Panc1 (cell line): ENCODE measurements around the gene OR10D3. TPM values are rescaled to one million over a fixed set of nuclear protein-coding genes. Genes with fewer than 3 reads are reported as not detected.

ENCODE experiments used
- ATAC-seq: fragments of 200-7000 bp; cut with Tn5 transposase; 2 replicates; pipeline ENCODE4 v1.9.1; 2020; ENCODE audit warnings: mild to moderate bottlenecking, moderate library complexity
- BruUV-seq: library from RNA; stranded (reverse); fragments of 400-500 nt; replicated peaks from 2 replicates; lab custom pipeline; 2021; lab: Mats Ljungman, UMichigan
- CTCF ChIA-PET: fragments of 300-600 bp; sonication (Branson Sonifier 250); formaldehyde crosslinking; loops from one replicate; lab custom pipeline; 2022; ENCODE audit warnings: antibody characterized with exemption; lab: Charles Lee
- POLR2A ChIA-PET: fragments of 300-600 bp; sonication (Branson Sonifier 250); formaldehyde crosslinking; loops from one replicate; lab custom pipeline; 2022; ENCODE audit warnings: antibody characterized with exemption; lab: Charles Lee
- DNase-seq: peaks from one replicate; pipeline ENCODE4 v3.0.0-alpha.2; 2010; ENCODE audit warnings: low read depth, low spot score
- H3K27ac ChIP-seq: 2 replicates; pipeline ENCODE4 v1.5.1; 2011; ENCODE audit warnings: mild to moderate bottlenecking, low read length, inconsistent platforms
- H3K27me3 ChIP-seq: fragments of 200-500 bp; sonication (Bioruptor generic); 2 replicates; pipeline ENCODE4 v1.6.0; 2014; ENCODE audit warnings: low read length, inconsistent platforms; ENCODE audit not compliant: control insufficient read depth, insufficient read depth
- H3K36me3 ChIP-seq: fragments of 200-500 bp; sonication (Bioruptor generic); 2 replicates; pipeline ENCODE4 v1.5.1; 2014; ENCODE audit warnings: inconsistent platforms, mild to moderate bottlenecking, low read length, moderate library complexity; ENCODE audit not compliant: control insufficient read depth, insufficient read depth
- H3K4me1 ChIP-seq: 2 replicates; pipeline ENCODE4 v1.5.1; 2011; ENCODE audit warnings: inconsistent platforms, mild to moderate bottlenecking, low read length, moderate library complexity; ENCODE audit not compliant: control insufficient read depth, insufficient read depth
- H3K4me3 ChIP-seq, 2 experiments: 2 replicates each; pipeline ENCODE4 v1.5.1; 2011 to 2012; ENCODE audit warnings: low read depth in 2 of 2, low read length in 2 of 2, mild to moderate bottlenecking in 2 of 2, inconsistent platforms in 1 of 2, moderate library complexity in 1 of 2
- H3K9me3 ChIP-seq: fragments of 200-500 bp; sonication (Bioruptor generic); 2 replicates; pipeline ENCODE4 v1.5.1; 2014; ENCODE audit warnings: low read depth, mild to moderate bottlenecking, inconsistent platforms, low read length, moderate library complexity; ENCODE audit not compliant: control insufficient read depth, insufficient read depth
- CTCF ChIP-seq: fragments of 450-650 bp; IDR thresholded peaks from 2 replicates; pipeline ENCODE4 v1.5.1; 2017; ENCODE audit warnings: mild to moderate bottlenecking
- POLR2AphosphoS5 ChIP-seq: IDR thresholded peaks from 2 replicates; pipeline ENCODE4 v1.6.1; 2012; ENCODE audit warnings: mild to moderate bottlenecking, low read depth, low read length, moderate library complexity
- SIN3A ChIP-seq: IDR thresholded peaks from 2 replicates; pipeline ENCODE4 v1.6.1; 2012; ENCODE audit warnings: low read depth, mild to moderate bottlenecking, low read length, moderate library complexity, borderline replicate concordance; ENCODE audit not compliant: insufficient read depth
- TCF7L2 ChIP-seq: IDR thresholded peaks from 2 replicates; pipeline ENCODE4 v1.6.1; 2011; ENCODE audit warnings: mild to moderate bottlenecking, low read depth, low read length, inconsistent platforms
- in situ Hi-C: cut with HindIII; loops from 2 replicates; pipeline ENCODE4 v1.10.0; 2016; ENCODE audit warnings: low sequenced_read_pairs, low pct_unique_long_range_greater_than_20kb
- intact Hi-C: fragments of 100-400 bp; cut with micrococcal nuclease; formaldehyde crosslinking; loops from one replicate; pipeline ENCODE4 v1.10.0; 2022; ENCODE audit not compliant: unreplicated experiment
- total RNA-seq: library from RNA; stranded (reverse); gene quantifications from one replicate; pipeline ENCODE4 v1.2.1, GENCODE V29; 2021; ENCODE audit not compliant: unreplicated experiment
- TF ChIP-seq, protein P1 (sequence below), 2 experiments: IDR thresholded peaks; 2 replicates each; pipeline ENCODE4 v1.6.1; 2011 to 2012; ENCODE audit warnings: low read depth in 2 of 2, control low read depth in 1 of 2, low read length in 1 of 2, mild to moderate bottlenecking in 1 of 2, moderate library complexity in 1 of 2; ENCODE audit not compliant: insufficient read depth in 1 of 2

OR10D3 gene
- total RNA-seq, 1 experiment from 2014 or later = not detected

DNA sequence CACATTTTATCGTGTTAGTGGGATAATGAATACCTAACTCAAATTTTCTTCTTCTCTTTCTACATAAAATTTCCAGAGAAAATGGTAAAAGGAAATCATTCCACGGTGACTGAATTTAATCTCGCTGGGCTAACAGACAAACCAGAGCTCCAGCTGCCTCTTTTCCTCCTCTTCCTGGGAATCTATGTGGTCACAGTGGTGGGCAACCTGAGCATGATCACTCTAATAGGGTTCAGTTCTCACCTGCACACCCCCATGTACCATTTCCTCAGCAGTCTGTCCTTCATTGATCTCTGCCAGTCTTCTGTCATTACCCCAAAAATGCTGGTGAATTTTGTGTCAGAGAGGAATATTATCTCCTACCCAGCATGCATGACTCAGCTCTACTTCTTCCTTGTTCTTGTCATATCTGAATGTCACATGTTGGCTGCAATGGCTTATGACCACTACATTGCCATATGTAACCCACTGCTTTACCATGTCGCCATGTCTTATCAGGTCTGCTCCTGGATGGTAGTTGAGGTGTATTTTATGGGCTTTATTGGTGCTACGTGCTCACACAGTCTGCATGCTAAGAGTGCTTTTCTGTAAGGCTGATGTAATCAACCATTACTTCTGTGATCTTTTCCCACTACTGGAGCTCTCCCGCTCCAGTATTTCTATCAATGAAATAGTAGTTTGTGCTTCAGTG lies 24.1 kb downstream of the OR10D3 start:
- Histone ChIP-seq H3K36me3 (no peaks in the 10 kb centered on the region), H3K4me3 (no peak overlapping the region), H3K27me3 (no peaks in the 10 kb centered on the region), H3K4me1 (no peaks in the 10 kb centered on the region), H3K9me3 (no peaks in the 10 kb centered on the region), H3K27ac (no peak overlapping the region)
- no peak for ATAC-seq
- CTCF ChIA-PET = no interaction called here
- TF ChIP-seq CTCF (no peak), SIN3A (no peak), TCF7L2 (no peak), POLR2AphosphoS5 (no peak)
- TF ChIP-seq, protein P1, sequence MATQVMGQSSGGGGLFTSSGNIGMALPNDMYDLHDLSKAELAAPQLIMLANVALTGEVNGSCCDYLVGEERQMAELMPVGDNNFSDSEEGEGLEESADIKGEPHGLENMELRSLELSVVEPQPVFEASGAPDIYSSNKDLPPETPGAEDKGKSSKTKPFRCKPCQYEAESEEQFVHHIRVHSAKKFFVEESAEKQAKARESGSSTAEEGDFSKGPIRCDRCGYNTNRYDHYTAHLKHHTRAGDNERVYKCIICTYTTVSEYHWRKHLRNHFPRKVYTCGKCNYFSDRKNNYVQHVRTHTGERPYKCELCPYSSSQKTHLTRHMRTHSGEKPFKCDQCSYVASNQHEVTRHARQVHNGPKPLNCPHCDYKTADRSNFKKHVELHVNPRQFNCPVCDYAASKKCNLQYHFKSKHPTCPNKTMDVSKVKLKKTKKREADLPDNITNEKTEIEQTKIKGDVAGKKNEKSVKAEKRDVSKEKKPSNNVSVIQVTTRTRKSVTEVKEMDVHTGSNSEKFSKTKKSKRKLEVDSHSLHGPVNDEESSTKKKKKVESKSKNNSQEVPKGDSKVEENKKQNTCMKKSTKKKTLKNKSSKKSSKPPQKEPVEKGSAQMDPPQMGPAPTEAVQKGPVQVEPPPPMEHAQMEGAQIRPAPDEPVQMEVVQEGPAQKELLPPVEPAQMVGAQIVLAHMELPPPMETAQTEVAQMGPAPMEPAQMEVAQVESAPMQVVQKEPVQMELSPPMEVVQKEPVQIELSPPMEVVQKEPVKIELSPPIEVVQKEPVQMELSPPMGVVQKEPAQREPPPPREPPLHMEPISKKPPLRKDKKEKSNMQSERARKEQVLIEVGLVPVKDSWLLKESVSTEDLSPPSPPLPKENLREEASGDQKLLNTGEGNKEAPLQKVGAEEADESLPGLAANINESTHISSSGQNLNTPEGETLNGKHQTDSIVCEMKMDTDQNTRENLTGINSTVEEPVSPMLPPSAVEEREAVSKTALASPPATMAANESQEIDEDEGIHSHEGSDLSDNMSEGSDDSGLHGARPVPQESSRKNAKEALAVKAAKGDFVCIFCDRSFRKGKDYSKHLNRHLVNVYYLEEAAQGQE (IDR thresholded peaks at IDR 0.05; ENCODE audit: insufficient read depth in 1 of 2, low read depth in 2 of 2, low read length in 1 of 2) = no peak
- no TSS peak for BruUV-seq
- intact Hi-C loops = no loop called here
- no peak for DNase-seq
- POLR2A ChIA-PET = no interaction called here
- in situ Hi-C loops = no loop called here

DNA sequence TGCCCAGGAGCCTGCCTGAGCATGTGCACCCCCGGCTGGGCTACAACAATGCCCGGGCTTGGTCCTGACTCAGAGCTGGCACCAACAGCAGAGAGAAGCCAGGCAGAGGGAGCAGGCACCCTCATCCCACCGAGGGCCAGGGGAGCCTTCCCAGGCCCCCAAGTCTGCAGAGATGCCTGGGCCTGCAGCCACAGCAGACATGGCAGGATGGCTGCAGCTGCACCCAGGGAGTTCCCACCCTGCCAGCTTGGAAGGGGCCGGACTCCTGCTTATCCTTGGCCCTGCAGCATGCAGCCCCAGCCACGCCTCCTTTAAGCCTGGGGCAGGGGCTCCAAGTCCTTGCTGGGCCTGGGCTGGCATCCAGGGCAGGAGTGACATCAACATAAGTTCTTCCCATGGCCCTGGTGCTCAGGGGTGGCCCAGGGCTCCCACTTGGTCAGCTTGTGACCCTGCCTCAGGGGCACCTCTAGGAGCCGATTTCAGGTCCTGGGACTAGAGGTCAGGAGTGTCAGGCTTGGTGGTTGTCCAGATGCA lies 26.7 kb downstream of the OR10D3 start:
- Histone ChIP-seq H3K36me3 (no peaks in the 10 kb centered on the region), H3K4me1 (no peaks in the 10 kb centered on the region), H3K27ac (no peak overlapping the region), H3K4me3 (no peak overlapping the region), H3K9me3 (no peaks in the 10 kb centered on the region), H3K27me3 (no peaks in the 10 kb centered on the region)
- TF ChIP-seq SIN3A (no peak), TCF7L2 (no peak), POLR2AphosphoS5 (no peak), CTCF (no peak)
- TF ChIP-seq, protein P1 (IDR thresholded peaks at IDR 0.05; ENCODE audit: insufficient read depth in 1 of 2, low read depth in 2 of 2, low read length in 1 of 2) = no peak
- ChIA-PET POLR2A (no interaction called here), CTCF (no interaction called here)
- DNase-seq (no peak), ATAC-seq (no peak)
- in situ Hi-C loops = no loop called here
- BruUV-seq = no TSS peak
- intact Hi-C loops = no loop called here
